ENCODE results near the gene SLC48A1.

The SLC48A1 gene

DNA sequence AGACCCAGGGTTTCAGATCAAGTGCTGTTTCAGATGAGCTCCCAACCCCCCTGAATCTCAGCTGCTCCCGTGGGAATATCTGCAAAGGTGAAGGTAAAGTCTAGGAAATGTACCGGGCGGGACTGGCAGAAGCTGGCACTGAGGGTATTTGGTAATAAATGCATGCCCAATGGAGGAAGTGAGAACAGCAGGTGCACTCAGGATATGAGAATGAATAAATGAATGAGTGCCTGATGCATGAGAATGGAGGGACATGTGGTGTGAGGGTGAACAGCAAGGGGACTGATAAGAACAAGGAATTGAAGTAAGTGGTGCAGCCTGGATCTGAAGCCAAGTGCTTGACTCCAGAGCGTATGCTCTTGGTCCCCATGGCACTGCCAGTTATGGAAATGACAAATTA, 25.9 kb upstream of the SLC48A1 start:
- TF ChIP-seq ZNF70 (CRISPR knock-in tag; IDR thresholded peaks at IDR 0.05): no peak
- no peak for TF ChIP-seq BACH2 (CRISPR knock-in tag; IDR thresholded peaks at IDR 0.05; ENCODE audit: borderline replicate concordance)
- no peak for TF ChIP-seq ESRRG (CRISPR knock-in tag; IDR thresholded peaks at IDR 0.05)
- TF ChIP-seq ZFP3 (CRISPR knock-in tag; IDR thresholded peaks at IDR 0.05): no peak
- TF ChIP-seq, protein P1, sequence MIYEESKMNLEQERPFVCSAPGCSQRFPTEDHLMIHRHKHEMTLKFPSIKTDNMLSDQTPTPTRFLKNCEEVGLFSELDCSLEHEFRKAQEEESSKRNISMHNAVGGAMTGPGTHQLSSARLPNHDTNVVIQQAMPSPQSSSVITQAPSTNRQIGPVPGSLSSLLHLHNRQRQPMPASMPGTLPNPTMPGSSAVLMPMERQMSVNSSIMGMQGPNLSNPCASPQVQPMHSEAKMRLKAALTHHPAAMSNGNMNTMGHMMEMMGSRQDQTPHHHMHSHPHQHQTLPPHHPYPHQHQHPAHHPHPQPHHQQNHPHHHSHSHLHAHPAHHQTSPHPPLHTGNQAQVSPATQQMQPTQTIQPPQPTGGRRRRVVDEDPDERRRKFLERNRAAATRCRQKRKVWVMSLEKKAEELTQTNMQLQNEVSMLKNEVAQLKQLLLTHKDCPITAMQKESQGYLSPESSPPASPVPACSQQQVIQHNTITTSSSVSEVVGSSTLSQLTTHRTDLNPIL (CRISPR knock-in tag; IDR thresholded peaks at IDR 0.05; ENCODE audit: low read depth): no peak
- no peak for TF ChIP-seq RARB (CRISPR knock-in tag; IDR thresholded peaks at IDR 0.05)
- no peak for TF ChIP-seq PPARA (CRISPR knock-in tag; IDR thresholded peaks at IDR 0.05; ENCODE audit: borderline replicate concordance)
- no peak for TF ChIP-seq GLIS3 (CRISPR knock-in tag; IDR thresholded peaks at IDR 0.05)
- TF ChIP-seq ZNF565 (CRISPR knock-in tag; conservative IDR thresholded peaks at IDR 0.05; ENCODE audit: low read depth): no peak
- no peak for TF ChIP-seq ISL1 (CRISPR knock-in tag; IDR thresholded peaks at IDR 0.05)
- TF ChIP-seq, protein P2, sequence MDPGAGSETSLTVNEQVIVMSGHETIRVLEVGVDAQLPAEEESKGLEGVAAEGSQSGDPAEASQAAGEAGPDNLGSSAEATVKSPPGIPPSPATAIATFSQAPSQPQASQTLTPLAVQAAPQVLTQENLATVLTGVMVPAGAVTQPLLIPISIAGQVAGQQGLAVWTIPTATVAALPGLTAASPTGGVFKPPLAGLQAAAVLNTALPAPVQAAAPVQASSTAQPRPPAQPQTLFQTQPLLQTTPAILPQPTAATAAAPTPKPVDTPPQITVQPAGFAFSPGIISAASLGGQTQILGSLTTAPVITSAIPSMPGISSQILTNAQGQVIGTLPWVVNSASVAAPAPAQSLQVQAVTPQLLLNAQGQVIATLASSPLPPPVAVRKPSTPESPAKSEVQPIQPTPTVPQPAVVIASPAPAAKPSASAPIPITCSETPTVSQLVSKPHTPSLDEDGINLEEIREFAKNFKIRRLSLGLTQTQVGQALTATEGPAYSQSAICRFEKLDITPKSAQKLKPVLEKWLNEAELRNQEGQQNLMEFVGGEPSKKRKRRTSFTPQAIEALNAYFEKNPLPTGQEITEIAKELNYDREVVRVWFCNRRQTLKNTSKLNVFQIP (CRISPR knock-in tag; IDR thresholded peaks at IDR 0.05; ENCODE audit: borderline replicate concordance, low read depth): no peak
- no peak for TF ChIP-seq ARNTL (CRISPR knock-in tag; IDR thresholded peaks at IDR 0.05; ENCODE audit: borderline replicate concordance, low read depth)
- no peak for TF ChIP-seq SNAI2 (CRISPR knock-in tag; IDR thresholded peaks at IDR 0.05)
- no peak for TF ChIP-seq TOX (CRISPR knock-in tag; IDR thresholded peaks at IDR 0.05; ENCODE audit: borderline replicate concordance)
- ATAC-seq: no peak

DNA sequence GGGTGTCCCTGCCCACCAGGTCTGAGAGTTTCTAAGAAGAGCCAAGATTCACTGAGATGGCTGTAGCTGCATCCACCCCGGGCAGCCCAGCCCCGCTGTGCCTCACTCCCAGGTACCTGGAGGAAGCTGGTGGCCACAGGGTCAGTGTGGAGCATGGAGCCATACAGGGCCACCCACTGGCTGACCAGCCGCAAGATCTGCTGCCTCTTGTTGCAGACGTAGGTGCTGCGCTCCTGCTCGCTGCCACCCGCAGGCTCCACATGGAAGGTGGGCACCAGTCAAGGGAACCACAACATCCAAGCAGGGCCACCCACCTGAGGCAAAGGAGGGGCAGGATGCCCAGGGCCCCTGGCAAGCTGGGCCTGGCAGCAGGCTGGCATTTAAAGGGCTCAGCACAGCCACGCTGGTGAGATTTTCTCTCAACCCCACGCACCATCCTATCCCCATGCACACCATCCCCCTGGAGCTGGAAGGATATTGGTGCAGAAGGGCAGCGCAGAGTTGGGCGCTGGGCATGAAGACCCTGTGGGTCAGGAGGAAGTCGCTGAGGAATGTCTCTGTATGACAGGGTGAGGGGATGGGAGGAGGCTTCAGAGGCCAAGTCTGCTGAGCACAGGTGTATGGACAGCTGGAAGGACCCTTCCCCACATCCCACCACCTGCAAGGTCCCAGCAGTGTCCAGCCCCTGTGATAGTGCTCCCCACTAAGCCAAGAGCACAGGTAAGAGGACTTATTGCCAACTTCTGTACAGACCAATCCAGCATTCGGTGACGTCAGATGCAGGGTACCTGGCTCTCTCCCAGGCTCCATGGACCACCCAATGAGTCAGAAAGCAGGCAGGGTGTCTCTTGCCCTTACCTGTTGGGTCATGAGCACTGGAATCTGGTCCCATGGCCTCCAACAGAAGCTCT, 25.2 kb upstream of the SLC48A1 start:
- no peak; the same call in 2 of the 3 replicates for ATAC-seq
- TF ChIP-seq ZFP30 (CRISPR knock-in tag; IDR thresholded peaks at IDR 0.05): no peak
- TF ChIP-seq ARNTL (CRISPR knock-in tag; IDR thresholded peaks at IDR 0.05; ENCODE audit: borderline replicate concordance, low read depth): no peak
- TF ChIP-seq, protein P3, sequence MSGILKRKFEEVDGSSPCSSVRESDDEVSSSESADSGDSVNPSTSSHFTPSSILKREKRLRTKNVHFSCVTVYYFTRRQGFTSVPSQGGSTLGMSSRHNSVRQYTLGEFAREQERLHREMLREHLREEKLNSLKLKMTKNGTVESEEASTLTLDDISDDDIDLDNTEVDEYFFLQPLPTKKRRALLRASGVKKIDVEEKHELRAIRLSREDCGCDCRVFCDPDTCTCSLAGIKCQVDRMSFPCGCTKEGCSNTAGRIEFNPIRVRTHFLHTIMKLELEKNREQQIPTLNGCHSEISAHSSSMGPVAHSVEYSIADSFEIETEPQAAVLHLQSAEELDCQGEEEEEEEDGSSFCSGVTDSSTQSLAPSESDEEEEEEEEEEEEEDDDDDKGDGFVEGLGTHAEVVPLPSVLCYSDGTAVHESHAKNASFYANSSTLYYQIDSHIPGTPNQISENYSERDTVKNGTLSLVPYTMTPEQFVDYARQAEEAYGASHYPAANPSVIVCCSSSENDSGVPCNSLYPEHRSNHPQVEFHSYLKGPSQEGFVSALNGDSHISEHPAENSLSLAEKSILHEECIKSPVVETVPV (CRISPR knock-in tag; IDR thresholded peaks at IDR 0.05): no peak
- TF ChIP-seq BACH2 (CRISPR knock-in tag; IDR thresholded peaks at IDR 0.05; ENCODE audit: borderline replicate concordance): no peak
- no peak for TF ChIP-seq ZNF70 (CRISPR knock-in tag; IDR thresholded peaks at IDR 0.05)
- TF ChIP-seq, protein P4, sequence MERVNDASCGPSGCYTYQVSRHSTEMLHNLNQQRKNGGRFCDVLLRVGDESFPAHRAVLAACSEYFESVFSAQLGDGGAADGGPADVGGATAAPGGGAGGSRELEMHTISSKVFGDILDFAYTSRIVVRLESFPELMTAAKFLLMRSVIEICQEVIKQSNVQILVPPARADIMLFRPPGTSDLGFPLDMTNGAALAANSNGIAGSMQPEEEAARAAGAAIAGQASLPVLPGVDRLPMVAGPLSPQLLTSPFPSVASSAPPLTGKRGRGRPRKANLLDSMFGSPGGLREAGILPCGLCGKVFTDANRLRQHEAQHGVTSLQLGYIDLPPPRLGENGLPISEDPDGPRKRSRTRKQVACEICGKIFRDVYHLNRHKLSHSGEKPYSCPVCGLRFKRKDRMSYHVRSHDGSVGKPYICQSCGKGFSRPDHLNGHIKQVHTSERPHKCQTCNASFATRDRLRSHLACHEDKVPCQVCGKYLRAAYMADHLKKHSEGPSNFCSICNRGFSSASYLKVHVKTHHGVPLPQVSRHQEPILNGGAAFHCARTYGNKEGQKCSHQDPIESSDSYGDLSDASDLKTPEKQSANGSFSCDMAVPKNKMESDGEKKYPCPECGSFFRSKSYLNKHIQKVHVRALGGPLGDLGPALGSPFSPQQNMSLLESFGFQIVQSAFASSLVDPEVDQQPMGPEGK (CRISPR knock-in tag; IDR thresholded peaks at IDR 0.05; ENCODE audit: borderline replicate concordance): no peak
- no peak for TF ChIP-seq ZC3H10 (CRISPR knock-in tag; IDR thresholded peaks at IDR 0.05)
- TF ChIP-seq ESRRG (CRISPR knock-in tag; IDR thresholded peaks at IDR 0.05): no peak
- TF ChIP-seq ZNF8 (CRISPR knock-in tag; IDR thresholded peaks at IDR 0.05): no peak
- no peak for TF ChIP-seq PPARA (CRISPR knock-in tag; IDR thresholded peaks at IDR 0.05; ENCODE audit: borderline replicate concordance)
- no peak for TF ChIP-seq OSR1 (CRISPR knock-in tag; IDR thresholded peaks at IDR 0.05)
- no peak for TF ChIP-seq ZNF565 (CRISPR knock-in tag; conservative IDR thresholded peaks at IDR 0.05; ENCODE audit: low read depth)
- no peak for TF ChIP-seq ISL1 (CRISPR knock-in tag; IDR thresholded peaks at IDR 0.05)
- TF ChIP-seq, protein P2 (CRISPR knock-in tag; IDR thresholded peaks at IDR 0.05; ENCODE audit: borderline replicate concordance, low read depth): no peak
- TF ChIP-seq SNAI2 (CRISPR knock-in tag; IDR thresholded peaks at IDR 0.05): no peak
- no peak for TF ChIP-seq CSDC2 (CRISPR knock-in tag; IDR thresholded peaks at IDR 0.05)
- no peak for TF ChIP-seq TCF4 (CRISPR knock-in tag; IDR thresholded peaks at IDR 0.05; ENCODE audit: borderline replicate concordance)

Measured in SK-N-SH treated with all-trans-retinoic acid at 6 μM for 48 hours (cell line).